Fibroblast of skin of back (primary cell): ENCODE data around the gene SELENOP.
"Not testable (repeated sequence)": the region's sequence is repeated elsewhere in the genome, so short reads cannot be mapped to it uniquely, and the experiment has no call there.

Experiments
- DNase-seq: peaks from one replicate; pipeline ENCODE4 v3.0.0-alpha.2; 2013

The SELENOP gene

GRCh38 chr5:42826757-42827515 lies 15.2 kb upstream of the SELENOP start:
- DNase-seq: no peak

- no peak for DNase-seq
Observed at GRCh38 chr5:42825422-42826148, 13.9 kb upstream of the SELENOP start.

- no peak for DNase-seq
Observed at GRCh38 chr5:42824347-42824976, 12.8 kb upstream of the SELENOP start.

GRCh38 chr5:42822548-42822947 lies 10.9 kb upstream of the SELENOP start:
- DNase-seq: no peak

GRCh38 chr5:42819745-42820144 lies 8.1 kb upstream of the SELENOP start:
- no peak for DNase-seq

- not testable (repeated sequence) for DNase-seq
Observed at GRCh38 chr5:42816546-42816945, 4.9 kb upstream of the SELENOP start.

GRCh38 chr5:42813533-42813932 lies 1.8 kb upstream of the SELENOP start:
- no peak for DNase-seq

- no peak for DNase-seq
Observed at GRCh38 chr5:42812620-42813019, 928 bp upstream of the SELENOP start.

- no peak for DNase-seq
Observed at GRCh38 chr5:42810834-42811590, 680 bp downstream of the SELENOP start.

- no peak for DNase-seq
Observed at GRCh38 chr5:42808888-42809611, 2.6 kb downstream of the SELENOP start.

- no peak for DNase-seq
Observed at GRCh38 chr5:42807722-42808447, 3.8 kb downstream of the SELENOP start.

- DNase-seq: no peak
Observed at GRCh38 chr5:42806701-42807262, 4.9 kb downstream of the SELENOP start.

- DNase-seq: no peak
Observed at GRCh38 chr5:42806004-42806700, 5.5 kb downstream of the SELENOP start.

GRCh38 chr5:42804717-42805339 lies 6.9 kb downstream of the SELENOP start:
- no peak for DNase-seq

- DNase-seq: no peak
Observed at GRCh38 chr5:42801516-42802166, 10.1 kb downstream of the SELENOP start.

GRCh38 chr5:42800748-42801330 lies 10.9 kb downstream of the SELENOP start:
- no peak for DNase-seq

- DNase-seq: no peak
Observed at GRCh38 chr5:42799668-42800114, 12.0 kb downstream of the SELENOP start.

GRCh38 chr5:42799241-42799608 lies 12.5 kb downstream of the SELENOP start:
- no peak for DNase-seq
